ENCODE results near the gene SYT15. TPM values are rescaled to one million over a fixed set of nuclear protein-coding genes. Genes with fewer than 3 reads are reported as not detected.
"Not testable (repeated sequence)": the region's sequence is repeated elsewhere in the genome, so short reads cannot be mapped to it uniquely, and the experiment has no call there.

SYT15 gene
- total and polyA plus RNA-seq, 10 of the 15 experiments (the other 5 are each of a cell fraction or from before 2014, with no cell fraction given) = 0.03 to 0.67 (median 0.15) TPM

DNA sequence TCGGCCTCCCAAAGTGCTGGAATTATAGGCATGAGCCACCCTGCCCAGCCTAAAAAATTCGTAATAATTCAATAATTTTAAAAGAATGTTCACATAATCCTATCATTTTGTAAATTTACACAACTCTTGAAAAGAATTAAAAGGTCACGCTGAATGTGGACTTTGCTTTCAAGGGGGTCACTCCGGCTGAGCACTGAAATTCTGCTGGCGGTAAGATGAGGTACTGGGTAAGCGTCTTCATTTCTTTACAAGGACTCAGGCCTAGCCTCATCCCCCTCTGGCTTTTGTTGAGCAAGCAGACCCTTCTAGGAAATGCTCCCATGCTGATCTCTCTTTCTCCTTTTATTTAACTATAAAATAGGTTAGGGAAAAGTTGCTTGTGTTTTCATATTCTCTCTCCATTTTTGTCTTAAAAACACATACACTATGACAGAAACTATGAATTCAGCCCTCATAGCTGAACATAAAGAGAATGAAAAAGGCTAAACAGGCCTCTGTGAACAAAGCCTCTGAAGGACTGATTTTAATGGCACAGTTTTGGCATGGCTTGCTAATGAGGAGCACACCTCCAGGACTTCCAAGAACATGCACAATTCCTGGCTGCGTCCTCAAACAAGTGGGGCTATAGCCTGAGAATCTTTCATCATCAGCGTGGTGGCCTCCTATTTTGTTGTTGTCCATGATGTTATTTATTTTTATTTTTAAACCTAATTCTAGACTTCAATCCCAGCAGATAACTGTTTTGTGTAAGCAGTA, 45.1 kb downstream of the SYT15 start:
- BruUV-seq (replicated peaks); CTCF ChIA-PET; POLR2A ChIA-PET; H2AFZ ChIP-seq (ENCODE audit: control insufficient read depth, low read depth, low read length); DNase-seq (ENCODE audit: low read depth, low spot score); H3K9me3 ChIP-seq (replicated peaks; ENCODE audit: control insufficient read depth, insufficient read depth, low read length); H3K4me1 ChIP-seq (ENCODE audit: control insufficient read depth, insufficient read depth, low read length); H3K36me3 ChIP-seq (ENCODE audit: control insufficient read depth in 2 of 2, insufficient read depth in 2 of 2, low read length in 1 of 2); H3K27ac ChIP-seq (ENCODE audit: control insufficient read depth, insufficient read depth); intact Hi-C loops (cut with micrococcal nuclease; ENCODE audit: unreplicated experiment); H3K9ac ChIP-seq (ENCODE audit: control insufficient read depth, insufficient read depth, low read length); FAIRE-seq; in situ Hi-C loops (cut with MboI); SMC1A ChIA-PET (ENCODE audit: uncharacterized antibody, unreplicated experiment); H3K27me3 ChIP-seq (replicated peaks in 1 of 2; ENCODE audit: control insufficient read depth in 2 of 2, insufficient read depth in 2 of 2, low read length in 1 of 2); H4K20me1 ChIP-seq (ENCODE audit: control insufficient read depth, insufficient read depth); H3K79me2 ChIP-seq (ENCODE audit: control insufficient read depth, insufficient read depth, low read length); RAD21 ChIA-PET (ENCODE audit: unreplicated experiment); H3K4me3 ChIP-seq; H3K4me2 ChIP-seq (ENCODE audit: control insufficient read depth, insufficient read depth); ATAC-seq: not testable (repeated sequence)
- no CpG with 5 or more reads among the region's 8 CpGs for WGBS (ENCODE audit: insufficient coverage, insufficient replicate concordance, low lambda C conversion rate, missing lambda C conversion rate)

DNA sequence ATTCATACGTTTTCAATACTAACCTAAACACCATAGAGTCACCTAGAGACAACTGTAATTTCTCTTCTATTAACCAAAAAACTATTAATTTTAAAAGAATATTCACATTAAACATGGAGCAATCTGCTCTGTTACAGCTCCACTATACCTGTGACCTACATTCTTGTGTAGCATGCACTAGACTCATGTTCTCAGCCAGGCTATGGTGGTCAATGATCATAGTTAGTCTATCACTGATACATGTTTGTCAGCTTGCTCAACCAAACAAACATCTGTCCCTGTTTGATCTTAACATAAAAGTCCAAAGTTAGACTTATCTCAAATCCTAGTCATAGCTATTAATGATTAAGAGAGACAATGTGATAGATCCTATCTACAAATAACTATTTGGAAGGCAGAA, 50.9 kb downstream of the SYT15 start:
- ATAC-seq; RAD21 ChIA-PET (ENCODE audit: unreplicated experiment); H3K79me2 ChIP-seq (ENCODE audit: control insufficient read depth, insufficient read depth, low read length); H3K9me3 ChIP-seq (replicated peaks; ENCODE audit: control insufficient read depth, insufficient read depth, low read length); H3K4me3 ChIP-seq; H4K20me1 ChIP-seq (ENCODE audit: control insufficient read depth, insufficient read depth); CTCF ChIA-PET; H3K36me3 ChIP-seq (ENCODE audit: control insufficient read depth in 2 of 2, insufficient read depth in 2 of 2, low read length in 1 of 2); FAIRE-seq; BruUV-seq (replicated peaks); H3K4me2 ChIP-seq (ENCODE audit: control insufficient read depth, insufficient read depth); H3K27me3 ChIP-seq (replicated peaks in 1 of 2; ENCODE audit: control insufficient read depth in 2 of 2, insufficient read depth in 2 of 2, low read length in 1 of 2); H3K4me1 ChIP-seq (ENCODE audit: control insufficient read depth, insufficient read depth, low read length); intact Hi-C loops (cut with micrococcal nuclease; ENCODE audit: unreplicated experiment); H3K9ac ChIP-seq (ENCODE audit: control insufficient read depth, insufficient read depth, low read length); H2AFZ ChIP-seq (ENCODE audit: control insufficient read depth, low read depth, low read length); POLR2A ChIA-PET; in situ Hi-C loops (cut with MboI); DNase-seq (ENCODE audit: low read depth, low spot score); SMC1A ChIA-PET (ENCODE audit: uncharacterized antibody, unreplicated experiment); H3K27ac ChIP-seq (ENCODE audit: control insufficient read depth, insufficient read depth): not testable (repeated sequence)
- no CpG with 5 or more reads among the region's 1 CpG for WGBS (ENCODE audit: insufficient coverage, insufficient replicate concordance, low lambda C conversion rate, missing lambda C conversion rate)

DNA sequence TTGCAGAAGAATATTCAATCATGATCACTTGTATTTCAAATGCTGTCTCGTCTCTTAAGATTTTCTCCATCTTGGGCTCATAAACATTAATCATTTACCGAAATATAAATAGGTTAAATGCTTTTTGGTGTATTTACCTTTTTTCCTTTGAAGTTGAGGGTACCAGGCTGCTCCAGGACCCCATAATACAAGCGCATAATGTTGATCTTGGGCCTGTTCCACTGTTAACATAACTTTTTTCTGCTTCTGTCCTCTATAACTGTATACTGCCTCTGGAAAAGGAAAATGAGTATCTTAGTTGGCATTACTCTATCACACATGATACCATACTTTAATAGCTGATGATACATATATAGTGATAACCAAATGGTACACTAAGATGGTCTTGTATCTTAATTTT, 51.9 kb downstream of the SYT15 start:
- intact Hi-C loops (cut with micrococcal nuclease; ENCODE audit: unreplicated experiment); H3K9me3 ChIP-seq (replicated peaks; ENCODE audit: control insufficient read depth, insufficient read depth, low read length); H3K4me1 ChIP-seq (ENCODE audit: control insufficient read depth, insufficient read depth, low read length); H3K9ac ChIP-seq (ENCODE audit: control insufficient read depth, insufficient read depth, low read length); H3K4me2 ChIP-seq (ENCODE audit: control insufficient read depth, insufficient read depth); BruUV-seq (replicated peaks); CTCF ChIA-PET; H3K27me3 ChIP-seq (replicated peaks in 1 of 2; ENCODE audit: control insufficient read depth in 2 of 2, insufficient read depth in 2 of 2, low read length in 1 of 2); H3K27ac ChIP-seq (ENCODE audit: control insufficient read depth, insufficient read depth); DNase-seq (ENCODE audit: low read depth, low spot score); SMC1A ChIA-PET (ENCODE audit: uncharacterized antibody, unreplicated experiment); H4K20me1 ChIP-seq (ENCODE audit: control insufficient read depth, insufficient read depth); H3K36me3 ChIP-seq (ENCODE audit: control insufficient read depth in 2 of 2, insufficient read depth in 2 of 2, low read length in 1 of 2); FAIRE-seq; H3K79me2 ChIP-seq (ENCODE audit: control insufficient read depth, insufficient read depth, low read length); in situ Hi-C loops (cut with MboI); POLR2A ChIA-PET; RAD21 ChIA-PET (ENCODE audit: unreplicated experiment); H3K4me3 ChIP-seq; H2AFZ ChIP-seq (ENCODE audit: control insufficient read depth, low read depth, low read length); ATAC-seq: not testable (repeated sequence)
- no CpG with 5 or more reads among the region's 3 CpGs for WGBS (ENCODE audit: insufficient coverage, insufficient replicate concordance, low lambda C conversion rate, missing lambda C conversion rate)

DNA sequence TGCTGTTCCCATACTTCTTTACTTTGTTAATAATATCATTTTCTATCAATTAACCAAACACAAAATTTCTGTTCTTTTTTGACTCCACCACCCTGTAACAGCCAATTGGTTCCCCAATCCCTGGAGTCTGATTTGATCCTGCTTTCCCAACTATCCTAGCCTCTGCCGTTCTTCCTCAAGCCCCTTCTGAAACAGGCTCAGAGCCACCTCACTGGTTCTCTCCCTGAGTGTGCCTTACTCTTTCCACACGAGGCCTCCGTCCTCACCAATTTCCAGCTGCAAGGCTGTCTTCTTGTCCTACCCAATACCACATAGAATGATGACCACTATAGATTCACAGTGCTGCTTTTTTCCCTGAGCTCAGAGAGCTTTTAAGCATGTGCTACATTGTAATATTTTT, 52.8 kb downstream of the SYT15 start:
- FAIRE-seq; H3K4me3 ChIP-seq; SMC1A ChIA-PET (ENCODE audit: uncharacterized antibody, unreplicated experiment); DNase-seq (ENCODE audit: low read depth, low spot score); H2AFZ ChIP-seq (ENCODE audit: control insufficient read depth, low read depth, low read length); H3K27ac ChIP-seq (ENCODE audit: control insufficient read depth, insufficient read depth); H4K20me1 ChIP-seq (ENCODE audit: control insufficient read depth, insufficient read depth); RAD21 ChIA-PET (ENCODE audit: unreplicated experiment); H3K9me3 ChIP-seq (replicated peaks; ENCODE audit: control insufficient read depth, insufficient read depth, low read length); H3K4me2 ChIP-seq (ENCODE audit: control insufficient read depth, insufficient read depth); H3K36me3 ChIP-seq (ENCODE audit: control insufficient read depth in 2 of 2, insufficient read depth in 2 of 2, low read length in 1 of 2); H3K79me2 ChIP-seq (ENCODE audit: control insufficient read depth, insufficient read depth, low read length); H3K27me3 ChIP-seq (replicated peaks in 1 of 2; ENCODE audit: control insufficient read depth in 2 of 2, insufficient read depth in 2 of 2, low read length in 1 of 2); POLR2A ChIA-PET; in situ Hi-C loops (cut with MboI); CTCF ChIA-PET; BruUV-seq (replicated peaks); intact Hi-C loops (cut with micrococcal nuclease; ENCODE audit: unreplicated experiment); ATAC-seq; H3K9ac ChIP-seq (ENCODE audit: control insufficient read depth, insufficient read depth, low read length); H3K4me1 ChIP-seq (ENCODE audit: control insufficient read depth, insufficient read depth, low read length): not testable (repeated sequence)
- WGBS (ENCODE audit: insufficient coverage, insufficient replicate concordance, low lambda C conversion rate, missing lambda C conversion rate) = no CpG with 5 or more reads among the region's 3 CpGs
